WERI-Rb-1 (cell line): Measurements from ENCODE around the gene COL4A1.

ENCODE experiments used
- DNase-seq: peaks from one replicate; pipeline ENCODE4 v3.0.0-alpha.2; 2020
- H3K27ac ChIP-seq: fragments of 250-450 bp; sonication (Bioruptor Pico); 2 replicates; pipeline ENCODE4 v1.5.1; 2020; ENCODE audit warnings: mild to moderate bottlenecking, moderate library complexity
- H3K27me3 ChIP-seq: fragments of 250-450 bp; sonication (Bioruptor Pico); 2 replicates; pipeline ENCODE4 v1.5.1; 2021; ENCODE audit warnings: mild to moderate bottlenecking, low read depth, moderate library complexity; ENCODE audit not compliant: insufficient read depth, severe bottlenecking
- H3K36me3 ChIP-seq: fragments of 250-450 bp; sonication (Bioruptor Pico); 2 replicates; pipeline ENCODE4 v1.5.1; 2020; ENCODE audit warnings: mild to moderate bottlenecking, moderate library complexity
- H3K4me3 ChIP-seq: 2 replicates; pipeline ENCODE4 v1.5.1; 2011; ENCODE audit warnings: low read depth, mild to moderate bottlenecking, control low read depth, low read length
- H3K9me3 ChIP-seq: fragments of 250-450 bp; sonication (Bioruptor Pico); 2 replicates; pipeline ENCODE4 v1.5.1; 2021; ENCODE audit warnings: mild to moderate bottlenecking, moderate library complexity; ENCODE audit not compliant: severe bottlenecking
- TF ChIP-seq, protein P1 (sequence below): IDR thresholded peaks from 2 replicates; pipeline ENCODE4 v1.5.1; 2011; ENCODE audit warnings: low read depth, mild to moderate bottlenecking, control low read depth, inconsistent platforms, low read length

The COL4A1 gene

DNA sequence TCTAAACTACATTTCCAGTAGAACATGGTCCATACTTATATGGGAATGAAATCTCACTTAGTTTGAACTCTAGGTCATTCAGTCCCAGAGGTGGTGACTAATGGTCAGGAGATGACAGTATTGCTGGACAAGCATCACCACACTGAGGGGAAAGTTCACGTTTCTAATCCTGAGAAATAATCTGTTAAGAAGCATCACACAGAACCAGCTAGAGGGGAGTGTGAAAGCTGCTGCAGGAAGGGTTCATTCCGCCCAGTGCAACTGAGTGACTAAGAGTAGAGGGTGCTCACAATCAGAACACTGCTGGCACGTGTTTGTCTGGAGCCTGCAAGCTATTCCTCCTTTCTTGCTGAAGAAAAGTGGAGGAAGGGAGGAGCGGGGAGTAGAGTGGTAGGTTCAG, 2.7 kb downstream of the COL4A1 start:
- DNase-seq, result peak; percentile 48
- peaks cover 5% of the 10 kb centered on the region for H3K36me3 ChIP-seq
- peaks cover 4% of the 10 kb centered on the region for H3K27me3 ChIP-seq
- H3K4me3 ChIP-seq, result no peak overlapping the region
- no peaks in the 10 kb centered on the region for H3K9me3 ChIP-seq
- no peak overlapping the region for H3K27ac ChIP-seq
- TF ChIP-seq, protein P1, sequence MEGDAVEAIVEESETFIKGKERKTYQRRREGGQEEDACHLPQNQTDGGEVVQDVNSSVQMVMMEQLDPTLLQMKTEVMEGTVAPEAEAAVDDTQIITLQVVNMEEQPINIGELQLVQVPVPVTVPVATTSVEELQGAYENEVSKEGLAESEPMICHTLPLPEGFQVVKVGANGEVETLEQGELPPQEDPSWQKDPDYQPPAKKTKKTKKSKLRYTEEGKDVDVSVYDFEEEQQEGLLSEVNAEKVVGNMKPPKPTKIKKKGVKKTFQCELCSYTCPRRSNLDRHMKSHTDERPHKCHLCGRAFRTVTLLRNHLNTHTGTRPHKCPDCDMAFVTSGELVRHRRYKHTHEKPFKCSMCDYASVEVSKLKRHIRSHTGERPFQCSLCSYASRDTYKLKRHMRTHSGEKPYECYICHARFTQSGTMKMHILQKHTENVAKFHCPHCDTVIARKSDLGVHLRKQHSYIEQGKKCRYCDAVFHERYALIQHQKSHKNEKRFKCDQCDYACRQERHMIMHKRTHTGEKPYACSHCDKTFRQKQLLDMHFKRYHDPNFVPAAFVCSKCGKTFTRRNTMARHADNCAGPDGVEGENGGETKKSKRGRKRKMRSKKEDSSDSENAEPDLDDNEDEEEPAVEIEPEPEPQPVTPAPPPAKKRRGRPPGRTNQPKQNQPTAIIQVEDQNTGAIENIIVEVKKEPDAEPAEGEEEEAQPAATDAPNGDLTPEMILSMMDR, result no peak

DNA sequence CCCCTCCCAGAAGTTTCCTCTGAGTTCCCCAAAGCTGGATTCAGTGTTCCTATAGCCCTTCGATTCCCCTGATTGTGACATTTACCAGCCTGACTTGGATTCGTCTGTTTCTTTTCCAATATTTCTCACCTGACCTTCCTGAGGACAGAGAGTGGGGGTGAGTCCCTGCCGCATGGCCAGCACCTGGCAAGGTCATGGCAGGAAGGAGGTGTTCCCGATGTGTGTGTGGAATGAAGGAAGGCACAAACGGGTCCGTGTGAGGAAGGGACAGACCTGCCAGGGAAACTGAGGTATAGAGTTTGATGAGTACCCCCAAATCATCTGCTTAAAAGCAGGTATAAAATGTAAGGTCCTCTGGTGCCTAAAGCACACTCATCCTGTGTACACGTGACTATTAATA, 3.3 kb downstream of the COL4A1 start:
- TF ChIP-seq, protein P1, result no peak
- Histone ChIP-seq H3K27me3 (peaks cover 4% of the 10 kb centered on the region), H3K27ac (no peak overlapping the region), H3K4me3 (no peak overlapping the region), H3K9me3 (no peaks in the 10 kb centered on the region), H3K36me3 (peaks cover under 1% of the 10 kb centered on the region)
- peak; percentile 5 for DNase-seq

DNA sequence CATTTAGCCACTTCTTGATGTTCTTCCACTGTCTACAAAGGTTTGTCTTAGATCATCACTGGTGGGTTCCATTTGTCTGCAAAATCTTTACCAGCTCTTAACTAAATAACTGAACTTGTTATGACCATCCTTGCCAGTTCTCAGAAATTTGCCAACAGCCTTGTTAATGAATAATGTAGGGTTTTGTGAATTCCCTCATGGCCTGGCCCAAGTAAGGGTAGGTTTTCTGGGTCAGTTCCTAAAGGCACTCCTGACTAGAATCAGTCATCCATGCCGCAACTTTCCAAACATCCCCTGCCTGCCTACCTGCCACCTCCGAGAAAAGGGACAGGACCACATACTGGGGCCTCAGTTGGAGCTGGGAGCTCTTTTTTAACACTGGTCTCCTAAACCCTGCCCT, 4.0 kb downstream of the COL4A1 start:
- peaks cover under 1% of the 10 kb centered on the region for H3K27me3 ChIP-seq
- H3K4me3 ChIP-seq, result no peak overlapping the region
- H3K36me3 ChIP-seq, result no peaks in the 10 kb centered on the region
- no peaks in the 10 kb centered on the region for H3K9me3 ChIP-seq
- TF ChIP-seq, protein P1, result no peak
- no peak for DNase-seq
- no peak overlapping the region for H3K27ac ChIP-seq

DNA sequence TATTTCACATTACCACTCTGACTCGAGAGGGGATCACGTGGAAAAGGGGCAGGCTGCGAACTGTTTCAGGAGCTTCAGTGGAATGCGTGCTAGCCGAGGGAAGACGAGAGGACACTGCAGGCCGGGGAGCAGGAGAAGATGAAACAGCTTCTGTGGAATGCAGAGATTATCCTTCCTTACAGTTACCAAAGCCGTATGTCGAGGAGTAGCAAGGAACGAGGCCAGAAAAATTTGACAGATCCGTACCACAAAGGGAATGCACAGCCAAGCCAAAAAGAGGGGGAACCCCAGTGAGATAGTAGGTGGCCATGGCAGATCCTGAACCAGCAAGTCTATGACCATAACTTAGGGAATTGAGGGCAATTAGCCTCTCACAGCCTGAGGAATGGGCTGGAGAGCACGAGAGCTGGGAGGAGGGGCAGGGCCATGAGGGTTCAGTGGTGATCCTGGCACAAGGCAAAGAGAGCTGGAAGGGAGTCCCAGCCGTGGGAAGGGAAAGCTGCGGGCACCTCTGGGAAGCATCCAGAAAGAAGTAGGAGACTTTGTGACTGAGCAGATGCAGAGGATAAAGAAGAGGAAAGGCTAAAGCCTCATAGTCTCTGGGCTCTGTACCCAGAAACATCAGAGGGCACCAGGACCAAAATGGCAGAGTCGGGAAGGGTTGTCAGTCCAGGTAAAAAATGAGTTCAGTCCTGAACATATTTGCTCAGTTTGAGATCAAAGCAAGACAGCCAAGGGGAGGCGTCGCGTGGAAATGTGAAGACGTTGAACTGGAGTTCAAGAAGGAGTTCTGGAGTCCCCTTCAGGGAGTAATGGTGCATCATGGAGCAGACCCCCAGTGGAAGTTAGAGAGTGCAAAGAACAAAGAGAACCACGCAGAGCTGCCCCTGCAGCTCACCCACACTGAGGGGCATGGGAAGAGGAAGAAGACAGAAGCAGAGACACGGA, 5.1 kb downstream of the COL4A1 start:
- Histone ChIP-seq H3K27ac (no peak overlapping the region), H3K27me3 (no peaks in the 10 kb centered on the region), H3K9me3 (no peaks in the 10 kb centered on the region), H3K4me3 (no peak overlapping the region), H3K36me3 (no peaks in the 10 kb centered on the region)
- DNase-seq, result no peak
- TF ChIP-seq, protein P1, result no peak

DNA sequence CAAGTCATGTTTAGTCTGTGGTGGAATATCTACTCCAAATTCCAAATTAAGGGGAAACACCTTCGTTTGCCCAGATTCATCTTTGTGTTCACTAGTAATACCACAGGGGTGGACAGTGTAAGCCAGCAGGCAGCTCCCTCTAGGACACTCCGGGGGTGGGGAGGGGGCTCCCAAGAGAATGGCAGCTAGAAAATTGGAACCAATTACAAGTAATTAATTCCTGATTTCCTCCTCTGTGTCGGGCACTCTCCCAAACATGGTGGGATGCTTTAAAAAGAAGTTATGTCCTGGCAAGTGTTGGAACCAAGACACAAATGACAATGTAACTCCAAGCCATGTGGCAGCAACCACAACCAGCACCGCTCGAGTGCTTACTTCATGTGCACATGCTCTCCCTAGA, 5.9 kb downstream of the COL4A1 start:
- DNase-seq, result no peak
- TF ChIP-seq, protein P1, result no peak
- H3K36me3 ChIP-seq, result no peaks in the 10 kb centered on the region
- no peaks in the 10 kb centered on the region for H3K27me3 ChIP-seq
- H3K4me3 ChIP-seq, result no peak overlapping the region
- no peak overlapping the region for H3K27ac ChIP-seq
- H3K9me3 ChIP-seq, result no peaks in the 10 kb centered on the region
